Transverse colon (tissue), 4 donors: ENCODE data around the gene NDUFA12.

ENCODE experiments used
- CTCF ChIP-seq, 5 experiments: fragments of 200-600 bp in 3 of 5; fragments of 450-650 bp in 2 of 5; sonication (generic) in 3 of 5; IDR thresholded peaks; 1 replicate in 2 of 5; 2 replicates in 3 of 5; pipeline ENCODE4 v1.5.1; 2016 to 2017; ENCODE audit warnings: antibody characterized with exemption in 5 of 5, inconsistent platforms in 3 of 5, mild to moderate bottlenecking in 2 of 5, moderate library complexity in 1 of 5
- POLR2A ChIP-seq: fragments of 450-650 bp; IDR thresholded peaks from one replicate; pipeline ENCODE4 v1.6.1; 2016; ENCODE audit warnings: antibody characterized with exemption, mild to moderate bottlenecking, moderate library complexity
- POLR2AphosphoS5 ChIP-seq, 3 donors: sonication (generic); formaldehyde crosslinking; IDR thresholded peaks; one replicate each; pipeline ENCODE4 v1.6.1; 2016; ENCODE audit warnings: antibody characterized with exemption in 3 of 3

GRCh38 chr12:94988471-94988870 is 15.0 kb downstream of the NDUFA12 start:
- TF ChIP-seq CTCF (IDR thresholded peaks at IDR 0.05): no peak
- TF ChIP-seq POLR2A: no peak
- no peak for TF ChIP-seq POLR2AphosphoS5 (IDR thresholded peaks at IDR 0.05)
